Stimulated activated CD4-positive, alpha-beta T cell treated with anti-CD3 and anti-CD28 coated beads, Interleukin-12 subunit alpha, Interleukin-12 subunit beta, amount 100 ng/mL, for 4 hours (primary cell): ENCODE measurements around the gene TFF1.
A peak's percentile ranks its signal among the peaks of the same experiment; 100 is the strongest.

Experiments
- DNase-seq: peaks from one replicate; pipeline ENCODE4 v3.0.0-alpha.2; 2020

TFF1 gene

GRCh38 chr21:42340187-42341050 is 25.9 kb downstream of the TFF1 start:
- DNase-seq, result no peak

- no peak for DNase-seq
These were observed 27.3 kb downstream of the TFF1 start for GRCh38 chr21:42338729-42339715.

- DNase-seq, result peak; percentile 81
These were observed 28.3 kb downstream of the TFF1 start for GRCh38 chr21:42337830-42338728.

GRCh38 chr21:42337276-42337675 is 29.1 kb downstream of the TFF1 start:
- DNase-seq, result no peak

DNA sequence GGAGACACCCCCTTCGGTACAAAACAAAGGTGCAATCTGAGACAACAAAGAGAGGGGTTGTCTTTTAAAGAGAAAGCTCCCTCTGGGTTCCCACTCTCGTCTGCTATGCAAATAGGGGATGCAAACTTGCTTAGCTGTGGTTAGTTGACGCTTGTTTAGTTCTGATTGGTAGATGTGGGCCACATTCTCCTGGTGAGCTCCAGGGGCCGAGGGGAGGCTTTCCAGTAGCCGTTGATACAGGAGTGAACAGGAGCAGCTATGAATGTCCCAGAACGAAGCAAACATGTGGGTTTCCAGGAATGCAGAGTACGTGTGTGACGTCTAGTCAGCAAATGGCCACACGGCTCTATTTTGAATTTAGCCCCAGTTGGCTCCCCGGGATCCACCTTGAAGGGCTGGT is 30.3 kb downstream of the TFF1 start:
- no peak for DNase-seq

DNA sequence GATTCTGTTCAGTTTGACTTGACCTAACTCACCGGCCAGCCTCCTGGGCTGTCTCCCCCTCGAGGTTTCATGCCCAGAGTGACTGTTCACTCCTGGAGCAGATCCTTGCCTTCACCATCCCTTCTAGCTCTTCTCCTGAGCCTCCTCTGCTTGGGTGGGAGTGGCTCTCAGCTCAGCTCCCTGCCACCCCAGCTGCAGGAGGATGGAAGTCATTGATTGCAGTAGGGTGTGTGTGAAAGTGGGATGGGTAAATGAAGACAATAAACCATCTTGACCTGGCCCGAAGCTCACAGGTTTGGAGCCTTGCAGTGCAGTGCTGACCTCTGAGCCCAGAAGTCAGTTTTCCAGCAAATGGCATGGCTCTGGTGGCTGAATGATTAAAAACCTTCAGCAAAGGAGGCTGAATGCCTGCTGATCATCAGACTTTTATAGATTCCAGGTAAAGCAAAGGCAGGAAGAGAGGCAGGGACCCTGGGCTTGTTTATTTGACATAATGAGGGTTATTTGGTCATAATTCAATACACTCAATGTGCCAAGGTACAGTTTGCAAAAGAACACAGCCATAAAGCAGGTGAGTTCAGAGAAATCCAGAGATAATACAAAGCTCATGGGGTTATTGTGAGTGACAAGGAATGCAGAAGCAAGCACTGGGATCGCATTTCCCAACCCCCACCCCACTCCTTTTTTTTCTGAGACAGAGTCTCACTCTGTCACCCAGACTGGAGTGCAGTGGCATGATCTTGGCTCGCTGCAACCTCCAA is 33.6 kb downstream of the TFF1 start:
- DNase-seq, result no peak

DNA sequence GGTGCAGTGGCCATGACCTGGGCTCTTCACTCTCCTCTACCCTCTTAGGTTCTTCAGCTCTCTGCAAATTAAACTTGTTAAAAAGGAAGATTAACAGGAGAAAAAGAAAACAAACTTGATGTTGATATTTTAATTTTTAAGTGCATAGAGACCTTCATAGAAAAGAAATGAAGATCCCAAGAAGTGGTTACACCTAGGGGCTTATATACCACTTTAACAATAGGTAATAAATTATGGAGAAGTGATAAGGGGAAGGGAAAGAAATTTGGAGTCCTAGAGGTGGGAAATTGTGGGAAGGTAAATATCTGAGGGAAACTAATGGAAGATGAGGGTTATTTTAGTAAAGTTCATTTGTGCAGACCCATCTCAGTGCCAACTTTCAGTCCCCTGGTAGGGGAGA is 34.7 kb downstream of the TFF1 start:
- DNase-seq, result no peak

GRCh38 chr21:42330380-42331371 is 35.7 kb downstream of the TFF1 start:
- no peak for DNase-seq

DNA sequence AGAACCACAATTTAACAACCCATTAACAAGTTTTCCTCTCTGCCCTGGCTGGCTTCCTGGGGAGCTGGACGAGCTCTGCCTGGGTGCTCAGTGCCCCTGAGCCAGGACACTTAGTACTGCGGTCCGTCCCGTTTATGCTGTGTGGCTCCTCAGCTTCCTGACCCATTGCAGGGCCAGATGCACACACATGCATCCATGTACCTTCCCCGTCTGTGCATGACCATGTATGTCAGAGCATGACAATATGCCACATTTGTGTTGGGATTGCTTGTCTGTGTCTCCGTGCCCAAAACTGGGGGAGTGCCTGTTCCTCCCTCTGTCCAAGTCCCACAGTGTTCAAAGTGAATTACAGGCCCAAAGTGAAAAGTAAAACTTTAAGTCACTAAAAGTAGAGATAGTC is 41.4 kb downstream of the TFF1 start:
- DNase-seq, result no peak

DNA sequence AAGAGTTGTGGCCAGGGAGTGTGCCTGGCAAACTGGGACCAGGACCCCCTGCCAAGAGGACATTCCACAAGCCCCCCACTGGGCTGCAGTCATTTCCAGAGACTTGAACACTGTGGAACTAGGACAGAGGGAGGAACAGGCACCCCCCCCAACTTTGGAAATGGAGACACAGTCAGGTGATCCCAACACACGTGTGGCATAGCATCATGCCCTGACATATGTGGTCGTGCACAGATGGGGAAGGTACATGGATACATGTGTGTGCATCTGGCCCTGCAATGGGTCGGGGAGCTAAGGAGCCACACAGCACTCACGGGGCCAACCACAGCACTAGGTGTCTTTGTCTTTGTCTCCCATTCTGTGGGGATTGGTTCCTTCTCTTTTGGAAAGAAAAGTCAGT is 44.5 kb downstream of the TFF1 start:
- no peak for DNase-seq

DNA sequence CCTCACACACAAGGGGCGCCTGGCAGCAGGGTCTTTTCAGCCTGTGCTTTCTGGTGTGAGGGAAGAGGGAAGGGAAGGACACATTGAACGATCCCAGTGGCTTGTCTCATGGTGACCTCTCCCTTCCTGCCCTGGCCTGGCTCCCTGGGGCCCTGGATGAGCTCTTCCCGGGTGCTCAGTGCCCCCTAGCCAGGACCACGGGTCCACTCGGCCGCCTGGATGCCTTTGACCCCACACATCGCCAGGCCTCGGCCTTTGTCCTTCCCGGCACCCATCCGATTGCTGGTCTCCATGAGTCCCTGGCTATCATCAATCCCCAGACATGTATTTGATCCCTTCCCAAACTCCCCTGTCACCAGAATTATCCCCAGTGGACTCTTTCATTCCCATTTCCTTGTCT is 45.1 kb downstream of the TFF1 start:
- no peak for DNase-seq

- DNase-seq, result no peak
These were observed 45.5 kb downstream of the TFF1 start for GRCh38 chr21:42320791-42321190.

DNA sequence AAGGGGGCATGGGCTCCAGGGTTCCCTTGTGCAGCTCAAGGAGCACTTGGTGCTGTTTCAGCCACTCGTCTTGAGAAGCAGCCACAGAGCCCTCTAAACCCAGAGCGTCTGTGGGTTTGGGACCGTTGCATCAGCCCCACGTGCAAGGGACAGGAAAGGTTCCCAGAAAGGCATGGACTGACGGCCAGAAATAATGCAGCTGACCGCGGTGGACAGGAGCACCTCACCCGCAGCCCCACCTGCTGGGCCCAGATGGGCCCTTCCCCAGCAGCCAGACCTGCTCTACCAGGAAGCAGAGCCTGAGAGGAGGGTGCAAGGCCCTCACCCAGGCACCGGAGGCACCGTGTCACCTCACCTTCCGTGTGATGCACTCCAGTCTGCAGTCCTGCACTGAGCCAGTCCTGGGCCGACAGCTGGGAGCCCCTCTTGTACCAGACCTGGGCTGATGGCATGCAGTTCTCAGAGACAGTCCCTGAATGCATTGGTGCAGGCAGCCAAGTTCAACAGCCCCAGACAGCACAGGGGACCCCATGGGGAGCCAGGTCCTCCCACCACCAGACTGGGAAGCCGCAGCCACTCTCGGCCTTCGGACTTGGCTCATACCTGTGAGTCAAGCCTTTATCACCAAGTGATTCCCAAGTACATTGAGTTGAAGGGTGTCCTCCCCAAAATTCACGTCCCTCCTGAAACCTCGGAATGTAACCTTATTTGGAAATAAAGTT is 46.3 kb downstream of the TFF1 start:
- DNase-seq, result no peak

DNA sequence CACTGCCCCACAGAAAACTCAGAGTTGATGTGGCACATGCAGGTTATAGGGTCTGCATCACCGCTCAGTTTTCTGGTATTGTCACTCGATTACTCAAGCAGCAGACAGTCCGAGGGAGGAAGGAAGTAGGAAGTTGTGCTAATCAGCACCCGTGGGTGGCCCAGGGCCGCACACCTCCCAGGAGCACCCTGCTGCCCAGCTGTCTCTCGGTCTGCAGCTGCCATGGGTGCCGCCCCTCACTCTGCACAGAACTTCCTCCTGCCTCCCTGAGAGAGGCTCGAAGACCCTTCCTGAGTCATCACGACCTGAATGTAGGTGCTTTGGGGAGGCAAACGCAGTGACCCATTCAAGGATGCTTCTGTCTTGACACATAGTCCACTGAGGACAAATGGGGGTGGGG is 47.0 kb downstream of the TFF1 start:
- no peak for DNase-seq

DNA sequence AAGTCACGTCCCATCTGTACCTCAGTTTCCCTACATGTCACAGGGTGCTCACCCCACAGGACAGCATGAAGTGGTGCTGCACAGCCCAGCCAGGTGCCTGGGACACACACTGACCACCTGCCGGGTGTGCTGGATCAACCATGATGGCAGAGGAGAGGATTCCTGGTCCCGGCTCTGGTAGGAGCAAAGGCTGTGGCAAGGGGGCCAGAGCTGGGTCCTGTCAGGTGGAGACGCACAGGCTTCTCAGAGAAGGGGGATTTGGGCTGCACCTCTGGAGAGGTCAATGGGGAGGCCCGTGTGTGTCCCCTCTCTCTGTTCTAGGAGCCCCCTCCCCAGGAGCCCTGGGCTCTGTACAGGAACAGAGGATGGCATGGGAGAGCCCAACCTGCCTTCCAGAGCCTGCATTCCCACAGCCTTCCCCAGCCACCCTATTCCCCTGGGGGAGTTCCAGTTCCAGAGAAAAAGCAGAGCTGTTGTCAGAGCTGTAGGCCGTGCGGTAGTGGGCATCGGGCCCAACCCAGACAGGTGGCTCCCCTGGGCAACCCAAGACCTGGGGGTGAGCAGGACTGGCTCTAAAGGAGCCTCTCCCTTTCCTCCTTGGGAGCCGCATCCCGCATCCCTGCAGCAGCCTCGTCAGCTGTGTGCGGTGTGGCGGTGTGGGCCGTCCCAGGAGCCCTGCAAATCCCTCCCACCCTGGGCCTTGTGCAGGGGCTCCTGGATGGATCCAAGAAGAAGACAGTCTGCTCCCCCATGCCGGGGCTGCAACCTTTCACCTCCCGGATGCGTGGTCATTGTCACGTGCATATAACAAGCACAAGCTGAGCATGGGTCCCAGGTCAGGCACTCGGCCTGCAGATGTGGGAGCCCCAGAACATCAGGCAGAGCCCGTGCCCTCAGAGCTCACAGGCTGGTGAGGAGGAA is 48.2 kb downstream of the TFF1 start:
- DNase-seq, result no peak

DNA sequence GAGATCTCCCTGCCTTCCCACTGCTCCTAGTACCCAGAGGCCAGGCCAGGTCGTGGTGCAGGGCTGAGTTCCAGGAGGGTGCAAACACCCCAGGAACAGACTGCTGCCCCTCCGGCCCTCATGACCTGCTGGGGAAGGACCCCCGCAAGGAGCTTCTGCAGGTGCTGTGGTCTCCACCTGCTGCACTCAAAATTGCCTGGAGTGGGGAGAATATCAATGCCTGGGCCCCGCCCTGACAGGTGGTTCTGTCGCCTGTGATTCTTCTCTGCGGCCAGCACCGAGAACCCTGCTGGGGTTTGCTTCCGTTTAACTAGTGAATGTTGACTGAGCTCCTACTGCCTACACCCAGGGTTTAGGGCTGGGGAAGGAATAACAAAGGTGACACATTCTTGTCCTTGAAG is 49.0 kb downstream of the TFF1 start:
- no peak for DNase-seq

- DNase-seq, result no peak
These were observed 49.4 kb downstream of the TFF1 start for GRCh38 chr21:42316891-42317290.

DNA sequence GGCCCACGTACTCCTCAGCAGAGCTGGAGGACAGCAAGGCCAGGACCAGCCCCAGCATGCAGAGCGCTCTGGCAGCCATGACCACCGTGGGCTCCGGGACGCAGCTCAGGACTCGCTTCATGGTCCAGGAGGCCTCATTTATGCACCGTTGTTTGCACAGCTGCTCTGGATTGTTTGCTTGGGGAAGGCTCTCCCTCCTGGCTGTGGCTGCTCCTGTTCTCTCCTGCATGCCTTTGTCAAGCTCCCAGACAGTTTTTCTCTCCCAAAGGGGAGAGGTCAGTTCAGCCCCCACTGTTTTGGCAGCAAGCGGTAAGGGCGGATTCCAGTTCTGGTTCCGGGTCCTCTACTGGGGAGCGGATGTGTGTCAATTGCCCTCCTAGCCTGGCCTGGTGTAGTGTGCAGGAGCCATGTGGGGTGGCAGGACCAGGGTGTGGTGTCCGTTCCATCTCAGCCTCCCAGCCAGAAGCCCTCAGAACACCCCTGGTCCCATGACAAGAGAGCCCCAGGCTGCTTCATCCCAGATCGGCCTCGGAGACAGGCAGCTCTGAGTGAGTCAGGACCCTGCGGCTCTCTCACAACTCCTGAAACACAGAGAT is 50.9 kb downstream of the TFF1 start, which contains the start of gene TFF3:
TSS of gene TFF3 (minus strand) at position 114 of the 596 bp plus-strand sequence. CDS start at position 79, 35 bp downstream.
- no peak for DNase-seq
